ENCODE data around the gene GCAT. TPM values are rescaled to one million over a fixed set of nuclear protein-coding genes. Genes with fewer than 3 reads are reported as not detected.
A peak's percentile ranks its signal among the peaks of the same experiment; 100 is the strongest.

The GCAT gene
- total and polyA plus RNA-seq, 9 of the 15 experiments (the other 6 are each of a cell fraction or from before 2014, with no cell fraction given) = 1.9 to 69.9 (median 26.4) TPM

DNA sequence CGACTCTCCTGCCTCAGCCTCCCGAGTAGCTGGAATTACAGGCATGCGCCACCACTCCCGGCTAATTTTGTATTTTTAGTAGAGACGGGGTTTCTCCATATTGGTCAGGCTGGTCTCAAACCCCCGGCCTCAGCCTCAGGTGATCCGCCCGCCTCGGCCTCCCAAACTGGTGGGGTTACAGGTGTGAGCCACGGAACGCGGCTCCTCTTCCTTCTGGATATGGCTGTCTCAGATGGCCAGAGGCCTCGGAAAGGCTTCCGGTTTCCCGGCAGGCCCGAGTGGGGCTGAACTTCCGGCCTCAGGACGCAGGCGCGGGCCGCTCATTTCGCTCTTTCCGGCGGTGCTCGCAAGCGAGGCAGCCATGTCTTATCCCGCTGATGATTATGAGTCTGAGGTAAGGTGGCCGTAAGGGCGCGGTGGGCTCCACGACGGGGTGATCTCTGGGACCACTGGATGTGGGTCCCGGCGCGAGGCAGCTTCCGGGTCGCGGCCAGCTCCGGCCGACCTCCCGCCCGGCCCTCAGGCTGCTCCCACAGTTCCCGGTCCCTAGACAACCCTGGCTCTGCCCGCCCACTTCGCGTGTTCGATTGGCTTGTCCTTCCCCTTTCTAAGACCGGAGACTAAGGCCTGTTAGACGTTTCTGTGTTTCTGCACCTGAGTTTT is 41.5 kb downstream of the GCAT start, which contains the start of gene EIF3L (continued):
- TF ChIP-seq ZNF354B (CRISPR knock-in tag; IDR thresholded peaks at IDR 0.05) (no peak), ETV1 (tag; conservative IDR thresholded peaks at IDR 0.05; ENCODE audit: low read depth) (peak; percentile 87), GABPA (tag; conservative IDR thresholded peaks at IDR 0.05; ENCODE audit: low read depth) (peak; percentile 96), DIDO1 (tag; IDR thresholded peaks at IDR 0.05; ENCODE audit: low read depth) (0 out of 2 replicates have a peak, but pooled peaks have one; percentile 41), YY1 (IDR thresholded peaks at IDR 0.05; ENCODE audit: borderline replicate concordance in 1 of 3, control insufficient read depth in 1 of 3, extremely low read depth in 1 of 3, insufficient read depth in 3 of 3, insufficient read length in 1 of 3, insufficient replicate concordance in 2 of 3, low read depth in 1 of 3, low read length in 2 of 3) (peak; percentile 27 to 95 (median 93)), KLF1 (tag; IDR thresholded peaks at IDR 0.05) (no peak), GTF3C2 (IDR thresholded peaks at IDR 0.05; ENCODE audit: borderline replicate concordance, extremely low read depth, insufficient read length) (no peak), ZFX (CRISPR knock-in tag; IDR thresholded peaks at IDR 0.05) (peak; percentile 91), SAP30 (IDR thresholded peaks at IDR 0.05; ENCODE audit: borderline replicate concordance, insufficient read depth, low read depth, low read length, poor library complexity, severe bottlenecking) (peak; percentile 48), MED1 (CRISPR knock-in tag; IDR thresholded peaks at IDR 0.05; ENCODE audit: borderline replicate concordance) (0 out of 2 replicates have a peak, but pooled peaks have one; percentile 56), SRF (CRISPR knock-in tag; IDR thresholded peaks at IDR 0.05) (peak in 1 of 2 experiments; percentile 77; a peak in 1 of 4 replicates), ZNF830 (CRISPR knock-in tag; IDR thresholded peaks at IDR 0.05) (no peak), ETS2 (tag; IDR thresholded peaks at IDR 0.05; ENCODE audit: borderline replicate concordance, poor library complexity, severe bottlenecking) (no peak), BRD9 (IDR thresholded peaks at IDR 0.05; ENCODE audit: low read depth, partially characterized antibody) (peak; percentile 11), PRDM10 (IDR thresholded peaks at IDR 0.05; ENCODE audit: partially characterized antibody) (peak; percentile 53), ETV5 (CRISPR knock-in tag; IDR thresholded peaks at IDR 0.05; ENCODE audit: low read depth) (peak; percentile 84), NRF1 (conservative IDR thresholded peaks at IDR 0.05 in 1 of 2, IDR thresholded peaks at IDR 0.05 in 1 of 2) (peak; percentile 95 to 96)
- TF ChIP-seq, protein P1, sequence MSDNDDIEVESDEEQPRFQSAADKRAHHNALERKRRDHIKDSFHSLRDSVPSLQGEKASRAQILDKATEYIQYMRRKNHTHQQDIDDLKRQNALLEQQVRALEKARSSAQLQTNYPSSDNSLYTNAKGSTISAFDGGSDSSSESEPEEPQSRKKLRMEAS (CRISPR knock-in tag; IDR thresholded peaks at IDR 0.05) = peak; percentile 41; the same call in 1 of the 2 replicates
